ENCODE results near the gene LCN12. TPM values are rescaled to one million over a fixed set of nuclear protein-coding genes. Genes with fewer than 3 reads are reported as not detected.

LCN12 gene
- total RNA-seq, 4 donors from 2014 or later = 1.8 to 8.7 (median 7.9) TPM; not detected in 1

- no peaks in the 10 kb centered on the region for H3K4me1 ChIP-seq
- no peak for TF ChIP-seq POLR2A (IDR thresholded peaks at IDR 0.05)
- TF ChIP-seq, protein P1, sequence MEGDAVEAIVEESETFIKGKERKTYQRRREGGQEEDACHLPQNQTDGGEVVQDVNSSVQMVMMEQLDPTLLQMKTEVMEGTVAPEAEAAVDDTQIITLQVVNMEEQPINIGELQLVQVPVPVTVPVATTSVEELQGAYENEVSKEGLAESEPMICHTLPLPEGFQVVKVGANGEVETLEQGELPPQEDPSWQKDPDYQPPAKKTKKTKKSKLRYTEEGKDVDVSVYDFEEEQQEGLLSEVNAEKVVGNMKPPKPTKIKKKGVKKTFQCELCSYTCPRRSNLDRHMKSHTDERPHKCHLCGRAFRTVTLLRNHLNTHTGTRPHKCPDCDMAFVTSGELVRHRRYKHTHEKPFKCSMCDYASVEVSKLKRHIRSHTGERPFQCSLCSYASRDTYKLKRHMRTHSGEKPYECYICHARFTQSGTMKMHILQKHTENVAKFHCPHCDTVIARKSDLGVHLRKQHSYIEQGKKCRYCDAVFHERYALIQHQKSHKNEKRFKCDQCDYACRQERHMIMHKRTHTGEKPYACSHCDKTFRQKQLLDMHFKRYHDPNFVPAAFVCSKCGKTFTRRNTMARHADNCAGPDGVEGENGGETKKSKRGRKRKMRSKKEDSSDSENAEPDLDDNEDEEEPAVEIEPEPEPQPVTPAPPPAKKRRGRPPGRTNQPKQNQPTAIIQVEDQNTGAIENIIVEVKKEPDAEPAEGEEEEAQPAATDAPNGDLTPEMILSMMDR (IDR thresholded peaks at IDR 0.05) = no peak
- H3K9me3 ChIP-seq = no peaks in the 10 kb centered on the region
- no peak overlapping the region for H3K27ac ChIP-seq
- no peak overlapping the region for H3K4me3 ChIP-seq
- DNase-seq = no peak
- peaks cover 0 to 33% (median 0%) of the 10 kb centered on the region in 3 donors for H3K36me3 ChIP-seq
- H3K27me3 ChIP-seq = no peaks in the 10 kb centered on the region
Measured at GRCh38 chr9:136928591-136928990, 23.5 kb upstream of the LCN12 start.

DNA sequence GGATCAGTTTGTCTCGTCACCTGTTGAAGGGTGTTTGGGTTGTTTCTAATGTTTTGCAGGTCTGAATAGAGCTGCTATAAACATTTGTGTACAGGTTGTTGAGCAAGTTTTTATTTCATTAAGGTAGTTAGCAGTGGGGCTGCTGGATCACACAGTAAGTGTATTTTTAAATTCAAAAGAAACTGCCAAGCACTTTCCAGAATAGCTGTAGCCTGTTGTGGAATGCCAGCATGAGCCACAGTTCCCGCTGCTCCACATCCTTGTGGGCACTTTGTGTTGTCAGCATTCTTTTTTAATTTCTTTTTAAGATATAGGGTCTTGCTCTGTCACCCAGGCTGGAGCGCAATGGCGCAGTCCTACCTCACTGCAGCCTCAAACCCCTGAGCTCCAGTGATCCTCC is 22.1 kb upstream of the LCN12 start:
- Histone ChIP-seq H3K9me3 (no peaks in the 10 kb centered on the region), H3K4me1 (no peaks in the 10 kb centered on the region), H3K27me3 (no peaks in the 10 kb centered on the region), H3K36me3 (peaks cover 0 to 21% (median 0%) of the 10 kb centered on the region in 3 donors), H3K27ac (no peak overlapping the region), H3K4me3 (no peak overlapping the region)
- TF ChIP-seq, protein P1 (IDR thresholded peaks at IDR 0.05) = no peak
- TF ChIP-seq POLR2A (IDR thresholded peaks at IDR 0.05) = no peak
- no peak for DNase-seq

- no peak overlapping the region for H3K27ac ChIP-seq
- H3K4me3 ChIP-seq = no peak overlapping the region
- H3K9me3 ChIP-seq = no peaks in the 10 kb centered on the region
- DNase-seq = no peak
- H3K36me3 ChIP-seq = peaks cover 0 to 4% (median 0%) of the 10 kb centered on the region in 3 donors
- H3K4me1 ChIP-seq = no peaks in the 10 kb centered on the region
- no peaks in the 10 kb centered on the region for H3K27me3 ChIP-seq
- TF ChIP-seq, protein P1 (IDR thresholded peaks at IDR 0.05) = no peak
- no peak for TF ChIP-seq POLR2A (IDR thresholded peaks at IDR 0.05)
Measured at GRCh38 chr9:136931611-136932130, 20.4 kb upstream of the LCN12 start.

- H3K27ac ChIP-seq = no peak overlapping the region
- no peaks in the 10 kb centered on the region for H3K27me3 ChIP-seq
- no peaks in the 10 kb centered on the region for H3K36me3 ChIP-seq
- no peaks in the 10 kb centered on the region for H3K4me1 ChIP-seq
- H3K9me3 ChIP-seq = no peaks in the 10 kb centered on the region
- TF ChIP-seq, protein P1 (IDR thresholded peaks at IDR 0.05) = no peak
- TF ChIP-seq POLR2A (IDR thresholded peaks at IDR 0.05) = no peak
- DNase-seq = no peak
- H3K4me3 ChIP-seq = no peak overlapping the region
Measured at GRCh38 chr9:136934277-136934676, 17.8 kb upstream of the LCN12 start.

- peaks cover 0 to 12% (median 0%) of the 10 kb centered on the region in 3 donors for H3K36me3 ChIP-seq
- TF ChIP-seq, protein P1 (IDR thresholded peaks at IDR 0.05) = no peak
- TF ChIP-seq POLR2A (IDR thresholded peaks at IDR 0.05) = no peak
- H3K4me1 ChIP-seq = no peaks in the 10 kb centered on the region
Measured at GRCh38 chr9:136935651-136936050, 16.4 kb upstream of the LCN12 start.

More at GRCh38 chr9:136935651-136936050, 16.4 kb upstream of the LCN12 start:
- Histone ChIP-seq H3K4me3 (no peak overlapping the region), H3K27me3 (no peaks in the 10 kb centered on the region), H3K27ac (no peak overlapping the region), H3K9me3 (no peaks in the 10 kb centered on the region)
- DNase-seq = no peak

All from Peyer's patch (tissue), 4 donors.